Stimulated activated naive B cell treated with anti-CD40 and anti-IgM and Interleukin-4, amounts not matched to agents 10 μg/mL and 1 μg/mL and 100 μg/mL, for 72 hours (primary cell): ENCODE results near the gene GAK.
"Not testable (repeated sequence)": the region's sequence is repeated elsewhere in the genome, so short reads cannot be mapped to it uniquely, and the experiment has no call there.

Source experiments
- ATAC-seq, 2 donors: fragments of 150-1000 bp; cut with Tn5 transposase; replicated peaks; 2 replicates each; pipeline ENCODE4 v1.10.0; 2021; ENCODE audit warnings: moderate library complexity in 1 of 2
- DNase-seq: peaks from one replicate; pipeline ENCODE4 v3.0.0; 2021
- H3K27ac Mint-ChIP-seq: one replicate; pipeline ENCODE4 v1.8.0; 2022; ENCODE audit warnings: mild to moderate bottlenecking, mixed read lengths
- H3K27me3 Mint-ChIP-seq, 2 donors: one replicate each; pipeline ENCODE4 v1.8.0; 2022; ENCODE audit warnings: mixed read lengths in 2 of 2
- H3K36me3 Mint-ChIP-seq, 2 donors: one replicate each; pipeline ENCODE4 v1.8.0; 2022; ENCODE audit warnings: mixed read lengths in 2 of 2, mild to moderate bottlenecking in 1 of 2
- H3K4me1 Mint-ChIP-seq, 2 donors: one replicate each; pipeline ENCODE4 v1.8.0; 2022; ENCODE audit warnings: mixed read lengths in 2 of 2, mild to moderate bottlenecking in 1 of 2
- H3K4me3 Mint-ChIP-seq, 2 donors: one replicate each; pipeline ENCODE4 v1.8.0; 2022; ENCODE audit warnings: mild to moderate bottlenecking in 2 of 2, mixed read lengths in 2 of 2, moderate library complexity in 1 of 2
- H3K9me3 Mint-ChIP-seq, 2 donors: one replicate each; pipeline ENCODE4 v1.8.0; 2022; ENCODE audit warnings: mixed read lengths in 2 of 2, mild to moderate bottlenecking in 1 of 2

GAK gene

DNA sequence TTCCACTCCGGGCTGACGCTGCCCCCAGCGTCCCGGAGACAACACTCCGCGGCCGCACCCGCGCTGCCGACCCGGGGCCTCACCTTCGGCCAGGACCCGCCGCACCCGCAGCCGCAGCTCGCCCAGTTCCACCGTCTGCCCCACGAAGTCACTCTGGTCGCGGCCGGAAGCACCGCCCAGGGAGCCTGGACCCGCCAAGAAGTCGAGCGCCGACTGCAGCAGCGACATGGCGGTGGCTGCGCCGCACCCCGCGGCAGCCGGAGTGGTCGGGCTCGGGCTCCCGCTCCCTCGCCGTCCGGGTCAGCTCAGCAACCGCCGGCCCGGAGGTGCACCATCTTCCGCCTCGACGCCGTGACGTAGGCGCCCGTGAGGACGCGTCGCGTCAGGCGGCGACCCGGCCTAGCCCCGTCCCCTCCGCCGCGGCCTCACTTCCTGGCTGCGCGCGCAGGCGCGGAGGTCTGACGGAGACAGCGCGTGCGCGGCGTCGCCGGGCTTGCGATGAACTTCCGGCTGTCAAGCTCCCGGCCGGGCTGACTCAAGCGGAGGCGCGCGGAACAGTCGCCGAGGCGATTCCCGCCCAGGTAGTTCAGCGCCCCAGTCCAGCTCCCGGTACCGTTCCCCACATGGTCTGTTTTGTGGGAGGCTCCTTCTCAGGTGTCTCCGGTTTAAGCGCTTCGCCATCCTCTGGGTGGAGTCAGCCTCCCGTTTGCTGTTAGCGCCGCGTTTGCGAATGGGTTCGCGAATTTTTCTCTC, at the start of gene GAK, which contains the start of gene TMEM175:
TSS of gene GAK (minus strand) at position 357 of the 753 bp plus-strand sequence. CDS start at position 228, 129 bp downstream.
TSS of gene TMEM175 (plus strand) at position 501 of the 753 bp plus-strand sequence. CDS start 15,280 bp downstream, outside the sequence.
- Mint-ChIP-seq H3K4me1 (peaks cover 38 to 66% of the 10 kb centered on the region in 2 donors), H3K27me3 (no peaks in the 10 kb centered on the region), H3K27ac (peak within 1 kb of the TSS; percentile 96), H3K9me3 (no peaks in the 10 kb centered on the region), H3K36me3 (peaks cover 4% of the 10 kb centered on the region in 2 donors), H3K4me3 (peak within 1 kb of the TSS; percentile 90 to 92)
- ATAC-seq (peak; percentile 94 to 95), DNase-seq (peak; percentile 98)

DNA sequence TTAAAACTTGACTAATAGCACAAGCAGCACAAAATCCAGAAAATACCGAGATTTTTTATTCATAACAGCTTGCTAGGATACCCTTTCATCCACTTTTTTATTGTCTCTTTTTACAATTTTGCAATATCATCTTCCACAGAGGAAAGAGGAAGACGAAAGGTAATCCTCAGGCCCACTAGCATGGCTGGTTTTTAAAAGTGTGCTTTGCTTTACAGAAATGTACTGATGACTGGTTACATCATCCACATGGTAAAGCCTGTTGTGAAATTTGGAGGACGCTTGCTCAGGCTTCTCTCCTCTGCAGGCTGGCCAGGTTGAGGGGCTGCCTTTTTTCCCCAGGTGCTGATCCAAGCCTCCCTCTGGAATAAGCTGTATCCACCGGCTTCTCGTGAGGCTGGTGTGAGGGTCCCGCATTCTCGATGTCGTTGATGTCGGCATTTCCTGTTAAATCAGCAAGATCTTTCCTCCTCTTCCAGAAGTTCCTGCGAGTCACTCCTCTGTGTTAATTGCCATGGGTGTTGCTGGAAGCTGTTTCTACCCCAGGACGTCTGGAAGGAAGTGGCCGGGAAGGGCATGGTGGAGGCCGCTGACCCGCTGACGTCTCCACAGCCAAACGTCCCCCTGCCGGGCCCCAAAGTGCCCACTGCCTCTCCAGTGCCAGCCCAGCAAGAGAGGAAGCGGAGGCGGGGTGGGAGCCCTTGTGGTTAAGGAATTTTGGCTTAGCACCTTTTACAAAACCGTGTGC, 47.0 kb upstream of the GAK start:
- no peak overlapping the region for H3K27ac Mint-ChIP-seq
- no peak for DNase-seq

DNA sequence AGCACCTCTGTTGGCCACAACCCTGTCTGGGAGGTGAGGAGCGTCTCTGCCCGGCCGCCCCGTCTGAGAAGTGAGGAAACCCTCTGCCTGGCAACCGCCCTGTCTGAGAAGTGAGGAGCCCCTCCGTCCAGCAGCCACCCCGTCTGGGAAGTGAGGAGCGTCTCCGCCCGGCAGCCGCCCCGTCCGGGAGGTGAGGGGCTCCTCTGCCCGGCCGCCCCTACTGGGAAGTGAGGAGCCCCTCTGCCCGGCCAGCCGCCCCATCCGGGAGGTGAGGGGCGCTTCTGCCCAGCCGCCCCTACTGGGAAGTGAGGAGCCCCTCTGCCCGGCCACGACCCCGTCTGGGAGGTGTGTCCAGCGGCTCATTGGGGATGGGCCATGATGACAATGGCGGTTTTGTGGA, 43.9 kb upstream of the GAK start:
- not testable (repeated sequence) for ATAC-seq, H3K9me3 Mint-ChIP-seq, H3K4me3 Mint-ChIP-seq, DNase-seq, H3K27ac Mint-ChIP-seq, H3K27me3 Mint-ChIP-seq, H3K36me3 Mint-ChIP-seq
- H3K4me1 Mint-ChIP-seq, result peaks cover 5 to 16% of the 10 kb centered on the region in 2 donors

More for the DNA sequence above, 47.0 kb upstream of the GAK start:
- no peak for ATAC-seq
- Mint-ChIP-seq H3K36me3 (no peaks in the 10 kb centered on the region), H3K9me3 (no peaks in the 10 kb centered on the region), H3K27me3 (no peaks in the 10 kb centered on the region), H3K4me1 (no peaks in the 10 kb centered on the region), H3K4me3 (no peak overlapping the region)

DNA sequence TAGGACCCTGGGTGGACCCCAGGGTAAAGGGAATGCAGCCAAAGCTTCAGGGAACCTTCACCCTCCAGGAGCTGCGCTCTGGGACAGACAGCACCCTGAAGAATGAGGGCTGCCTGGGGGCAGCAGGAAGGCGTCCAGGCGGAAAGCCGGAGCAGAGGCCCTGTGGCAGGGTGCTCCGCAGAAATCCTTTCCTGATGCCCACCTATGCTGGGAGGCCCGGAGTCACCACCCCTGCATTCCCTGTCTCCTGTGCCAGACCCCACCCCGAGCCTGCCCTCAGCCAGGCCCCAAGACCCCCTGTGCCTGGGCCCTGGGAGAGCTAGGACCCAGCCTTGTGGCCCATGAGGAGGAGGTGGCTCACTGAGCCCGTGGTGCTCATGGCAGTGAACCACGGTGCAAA, 42.6 kb upstream of the GAK start:
- Mint-ChIP-seq H3K27me3 (no peaks in the 10 kb centered on the region), H3K4me1 (peaks cover 9 to 23% of the 10 kb centered on the region in 2 donors), H3K9me3 (no peaks in the 10 kb centered on the region), H3K36me3 (peaks cover 0 to 6% of the 10 kb centered on the region in 2 donors), H3K27ac (no peak overlapping the region), H3K4me3 (no peak overlapping the region)
- DNase-seq (no peak), ATAC-seq (no peak)

DNA sequence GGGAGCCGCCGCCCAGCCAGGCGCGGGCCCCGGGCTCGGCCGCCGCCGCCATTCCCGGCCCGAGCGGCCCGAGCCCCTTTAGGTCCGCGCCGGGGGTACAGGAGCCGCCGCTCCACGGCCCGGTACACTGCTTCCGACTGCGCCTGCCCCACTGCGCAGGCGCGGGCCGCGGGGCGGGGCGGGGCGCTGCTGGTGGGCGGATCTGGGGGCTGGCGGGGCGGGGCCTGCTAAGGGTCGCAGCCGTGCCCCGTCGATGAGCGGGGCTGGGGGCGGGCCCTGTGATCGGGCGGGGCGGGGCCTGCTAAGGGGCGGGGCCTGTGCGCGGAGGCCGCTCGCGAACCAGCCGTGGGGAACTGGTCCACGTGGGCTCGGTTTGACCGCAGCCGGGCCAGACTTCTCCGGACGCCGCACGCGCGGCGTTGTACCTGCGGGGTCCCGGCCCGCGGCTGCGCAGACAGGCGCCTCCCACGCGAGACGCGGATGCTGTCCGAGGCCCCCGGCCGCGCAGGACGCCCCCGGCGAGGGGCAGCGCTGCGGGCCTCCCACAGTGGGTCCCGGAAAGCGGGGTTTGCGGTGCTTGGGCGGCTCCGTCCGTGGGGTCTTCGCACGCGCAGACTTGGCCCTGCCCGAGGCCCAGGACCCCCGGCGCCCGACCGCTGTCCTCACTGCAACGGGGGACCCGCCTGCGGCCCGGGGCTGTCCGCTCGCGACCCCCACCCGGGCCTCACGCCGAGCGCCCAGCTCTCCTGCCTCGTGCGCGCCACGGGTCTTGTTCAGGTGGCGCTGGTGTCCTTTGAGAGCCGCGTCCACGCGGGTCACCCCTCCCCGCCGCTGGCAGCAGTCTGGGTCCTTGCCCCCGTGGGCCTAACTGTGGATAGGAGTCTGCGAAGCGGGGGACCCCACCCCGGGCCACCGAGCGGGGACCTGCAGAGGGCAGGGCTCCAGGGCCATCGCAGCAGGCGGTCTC, 41.6 kb upstream of the GAK start, which contains the start of gene DGKQ:
TSS of gene DGKQ (minus strand) at position 139 of the 967 bp plus-strand sequence. CDS start at position 52, 87 bp downstream.
- Mint-ChIP-seq H3K4me1 (peaks cover 9 to 28% of the 10 kb centered on the region in 2 donors), H3K36me3 (peaks cover 0 to 6% of the 10 kb centered on the region in 2 donors), H3K27me3 (no peaks in the 10 kb centered on the region), H3K27ac (no peak within 1 kb of the TSS), H3K4me3 (peak within 1 kb of the TSS; percentile 69 to 83), H3K9me3 (no peaks in the 10 kb centered on the region)
- peak; percentile 78 for DNase-seq
- peak; percentile 87 to 92 for ATAC-seq

DNA sequence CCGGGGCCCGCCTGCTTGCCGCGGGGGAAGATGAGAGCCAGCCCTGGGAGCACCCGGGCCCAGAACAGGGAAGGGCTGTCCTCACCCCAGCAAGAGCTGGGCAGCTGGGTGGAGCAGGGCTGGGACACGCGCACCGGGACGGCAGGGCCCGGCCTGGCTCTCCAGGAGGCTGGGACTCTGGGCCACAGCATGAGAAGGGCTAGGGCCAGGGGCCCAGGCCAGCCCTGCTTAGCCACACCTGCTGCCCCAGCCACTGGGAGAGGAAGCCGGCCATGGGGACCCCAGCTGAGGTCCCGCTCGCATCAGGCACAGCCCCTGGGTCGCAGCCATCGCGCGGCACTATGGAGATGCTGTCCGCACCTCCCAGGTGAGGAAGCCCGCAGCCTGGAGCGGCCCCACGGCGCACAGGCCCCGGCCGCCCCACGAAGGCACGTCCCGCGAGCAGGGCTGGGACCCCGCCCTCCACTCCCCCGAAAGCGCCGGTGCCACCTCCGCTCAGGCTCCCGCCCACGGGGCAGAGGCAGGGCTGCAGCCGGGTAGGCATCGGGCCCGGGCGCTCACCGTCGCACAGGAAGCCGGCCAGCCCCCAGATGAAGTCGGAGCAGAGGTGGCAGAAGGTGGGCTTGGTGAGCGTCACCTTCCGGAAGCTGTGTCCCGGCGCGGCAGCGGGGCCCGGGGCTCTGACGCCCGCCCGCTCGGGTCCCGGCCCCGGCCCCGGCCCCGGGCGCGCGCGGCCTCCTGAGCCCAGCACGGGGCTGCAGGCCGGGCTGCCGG, 40.7 kb upstream of the GAK start:
- Mint-ChIP-seq H3K4me1 (peaks cover 9 to 31% of the 10 kb centered on the region in 2 donors), H3K36me3 (peaks cover 1 to 6% of the 10 kb centered on the region in 2 donors), H3K27ac (no peak overlapping the region), H3K9me3 (no peaks in the 10 kb centered on the region), H3K4me3 (peak overlapping the region; percentile 69 to 83), H3K27me3 (no peaks in the 10 kb centered on the region)
- peak; percentile 55 to 60 for ATAC-seq
- peak; percentile 33 for DNase-seq

DNA sequence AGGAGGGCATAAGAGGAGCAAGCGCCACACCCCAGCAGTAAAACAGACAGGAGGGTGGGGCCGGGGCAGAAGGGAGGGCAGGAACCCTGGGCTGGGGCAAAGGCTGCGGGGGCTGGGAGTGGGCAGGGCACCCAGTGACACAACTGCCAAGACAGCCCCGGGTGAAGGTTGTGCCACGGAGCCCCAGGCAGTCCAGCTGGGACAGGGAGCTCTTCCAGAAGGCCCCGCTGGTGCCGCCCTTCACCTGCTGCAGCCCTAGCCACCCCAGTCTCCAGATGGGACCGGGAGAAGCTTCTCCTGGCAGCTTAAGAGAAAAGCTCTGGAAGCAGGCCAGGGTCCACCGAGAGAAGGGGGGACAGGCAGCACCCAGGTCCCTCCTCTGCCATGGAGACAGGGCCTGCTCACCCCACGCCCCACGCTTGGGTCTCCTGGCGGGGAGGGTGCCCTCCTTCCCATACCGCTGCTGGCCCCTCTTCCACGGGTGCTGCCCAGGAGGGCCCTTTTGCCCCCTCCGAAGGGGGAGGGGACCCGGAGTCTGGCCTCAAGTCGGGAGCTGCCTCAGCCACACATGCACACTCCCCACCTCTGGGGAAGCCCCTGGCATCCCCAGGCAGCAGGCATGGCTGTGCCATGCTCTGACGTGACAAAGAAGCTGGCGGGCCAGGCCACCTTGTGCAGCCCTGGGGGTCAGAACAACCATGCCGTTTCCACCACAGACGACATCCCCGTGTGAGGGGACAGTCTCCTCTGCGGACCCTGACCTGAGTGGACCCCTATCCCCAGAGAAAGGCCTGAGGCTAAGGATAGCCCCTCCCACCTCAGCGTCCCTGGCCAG, 39.8 kb upstream of the GAK start:
- Mint-ChIP-seq H3K9me3 (no peaks in the 10 kb centered on the region), H3K27ac (no peak overlapping the region), H3K4me1 (peaks cover 9 to 31% of the 10 kb centered on the region in 2 donors), H3K4me3 (peak overlapping the region; percentile 69 to 83), H3K27me3 (no peaks in the 10 kb centered on the region), H3K36me3 (peaks cover 1 to 6% of the 10 kb centered on the region in 2 donors)
- DNase-seq (no peak), ATAC-seq (no peak)

DNA sequence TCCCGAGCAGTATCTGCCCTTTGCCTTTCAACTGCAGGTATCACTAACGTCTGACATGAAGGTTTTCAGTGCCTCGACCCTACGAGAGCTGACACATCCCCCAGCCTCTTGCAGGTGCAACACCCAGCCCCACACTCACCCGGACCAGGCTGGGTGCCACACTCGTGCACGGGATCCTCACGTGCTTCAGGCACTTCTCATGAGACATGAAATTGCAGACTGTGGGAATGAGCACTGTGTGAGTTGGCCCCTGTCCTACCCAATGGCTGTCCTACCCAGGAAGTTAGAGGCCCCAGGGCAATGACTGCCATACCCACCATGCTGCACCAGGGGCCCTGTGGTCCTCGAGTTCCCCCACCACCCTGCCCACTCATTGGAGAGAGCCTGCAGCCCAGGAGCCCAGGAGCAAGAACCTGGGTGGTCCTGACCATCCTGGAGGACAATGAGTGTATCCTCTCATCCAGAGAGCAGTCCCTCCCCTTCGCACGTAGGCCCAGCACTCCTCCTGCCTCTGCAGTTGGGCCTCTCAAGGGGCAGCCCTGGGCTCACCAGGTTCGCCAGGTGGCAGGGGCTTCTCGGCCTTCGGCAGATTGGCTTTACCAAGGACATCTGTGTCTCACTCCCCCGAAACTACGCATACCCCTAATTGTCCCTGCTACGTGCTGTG, 38.9 kb upstream of the GAK start:
- H3K27ac Mint-ChIP-seq, result no peak overlapping the region
- peak overlapping the region; percentile 50 to 56 for H3K4me3 Mint-ChIP-seq

DNA sequence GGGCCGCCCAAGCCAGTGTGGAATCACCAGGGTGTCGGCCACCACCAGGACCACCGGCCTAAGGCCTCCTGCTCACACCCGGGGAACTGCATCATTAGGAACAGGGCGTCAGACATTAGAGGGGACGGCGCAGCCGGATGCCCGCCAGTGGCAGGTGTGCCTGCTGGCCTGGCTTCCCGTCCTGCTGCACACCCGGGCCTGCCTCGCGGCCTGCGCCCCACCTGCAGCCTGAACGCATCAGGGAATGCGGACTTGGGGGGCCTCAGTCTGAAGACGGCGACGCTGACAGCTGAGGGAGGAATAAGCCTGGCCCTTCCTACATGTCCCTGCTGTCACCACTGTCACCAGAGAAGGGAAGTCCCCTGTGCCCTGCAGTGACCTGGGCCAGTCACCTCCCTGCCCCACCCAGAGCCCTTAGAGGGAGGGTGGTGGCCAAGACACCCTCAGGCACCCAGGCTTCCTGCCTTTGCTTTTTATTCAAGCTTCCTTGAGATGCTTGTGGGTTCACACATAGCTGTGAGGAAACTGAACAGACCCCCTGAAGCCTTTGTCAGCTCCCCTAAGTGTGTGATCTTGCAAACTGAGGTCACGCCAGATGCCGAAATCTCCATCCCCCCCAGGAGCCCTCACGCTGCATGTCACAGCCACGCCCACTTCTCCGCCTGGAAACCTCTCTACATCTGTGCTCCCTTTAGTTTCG, 38.1 kb upstream of the GAK start:
- Mint-ChIP-seq H3K4me1 (peaks cover 9 to 31% of the 10 kb centered on the region in 2 donors), H3K27ac (no peak overlapping the region)

More for the DNA sequence above, 38.9 kb upstream of the GAK start:
- DNase-seq, result no peak
- Mint-ChIP-seq H3K4me1 (peaks cover 9 to 31% of the 10 kb centered on the region in 2 donors), H3K9me3 (no peaks in the 10 kb centered on the region), H3K27me3 (no peaks in the 10 kb centered on the region), H3K36me3 (peaks cover 1 to 6% of the 10 kb centered on the region in 2 donors)
- no peak for ATAC-seq

DNA sequence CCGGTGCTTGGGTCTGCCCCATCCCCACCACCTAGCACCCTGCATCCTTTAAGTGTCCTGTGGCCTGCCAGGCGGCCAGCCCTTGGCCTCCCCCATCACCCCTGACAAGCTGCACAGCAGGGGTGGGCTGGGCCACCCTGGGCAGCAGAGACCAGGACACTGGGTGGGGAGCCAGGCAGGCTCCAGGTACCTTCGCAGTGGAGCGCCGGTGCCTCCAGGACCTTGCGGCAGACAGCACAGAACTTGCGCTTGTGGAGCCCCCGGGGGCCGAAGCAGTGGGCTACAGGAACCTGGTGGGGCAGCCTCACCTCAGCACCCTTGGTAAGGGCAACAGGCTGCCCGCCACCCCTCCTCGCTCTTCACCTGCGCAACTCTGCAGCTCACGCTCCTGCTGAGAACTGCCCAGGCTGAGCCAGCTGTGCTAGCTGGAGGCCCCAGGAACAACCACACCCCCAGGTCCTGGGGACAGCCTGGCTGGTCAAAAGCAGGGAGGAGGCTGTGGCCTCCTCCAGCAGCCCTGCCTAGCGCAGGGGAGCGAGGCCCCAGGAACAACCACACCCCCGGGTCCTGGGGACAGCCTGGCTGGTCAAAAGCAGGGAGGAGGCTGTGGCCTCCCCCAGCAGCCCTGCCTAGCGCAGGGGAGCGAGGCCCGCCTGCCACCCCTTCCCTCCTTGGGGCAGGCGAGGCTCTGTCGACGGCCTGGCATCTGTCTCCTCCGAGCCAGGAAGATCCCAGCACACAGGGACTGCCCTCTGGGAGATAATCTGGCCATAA, 36.7 kb upstream of the GAK start:
- H3K27ac Mint-ChIP-seq, result no peak overlapping the region
- H3K27me3 Mint-ChIP-seq, result no peaks in the 10 kb centered on the region
- peaks cover 1 to 7% of the 10 kb centered on the region in 2 donors for H3K36me3 Mint-ChIP-seq
- H3K9me3 Mint-ChIP-seq, result no peaks in the 10 kb centered on the region
- H3K4me1 Mint-ChIP-seq, result peaks cover 9 to 31% of the 10 kb centered on the region in 2 donors
- peak overlapping the region in 1 of 2 donors; percentile 21 for H3K4me3 Mint-ChIP-seq
- no peak for ATAC-seq
- no peak for DNase-seq

More for the DNA sequence above, 38.1 kb upstream of the GAK start:
- DNase-seq (no peak), ATAC-seq (no peak)
- Mint-ChIP-seq H3K4me3 (no peak overlapping the region), H3K9me3 (no peaks in the 10 kb centered on the region), H3K36me3 (peaks cover 1 to 6% of the 10 kb centered on the region in 2 donors), H3K27me3 (no peaks in the 10 kb centered on the region)

DNA sequence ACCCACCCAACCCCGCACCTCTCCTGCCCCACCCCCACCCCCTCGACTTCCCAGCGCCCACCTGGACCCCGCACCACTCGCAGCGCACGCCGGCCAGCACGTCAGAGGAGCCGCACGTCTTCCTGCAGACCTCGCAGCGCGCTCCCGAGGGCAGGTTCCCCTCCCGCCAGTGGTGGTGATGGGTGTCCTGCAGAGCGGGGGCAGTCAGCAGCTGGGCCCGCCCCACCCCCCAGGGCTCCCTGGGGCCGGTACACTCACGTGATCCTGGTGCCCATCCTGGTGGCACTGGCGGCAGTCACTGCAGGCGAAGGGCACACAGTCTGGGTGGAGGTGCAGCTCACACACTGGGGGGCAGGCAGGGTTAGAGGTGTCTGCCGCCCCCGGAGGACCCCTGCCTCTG, 36.1 kb upstream of the GAK start:
- DNase-seq, result no peak
- no peaks in the 10 kb centered on the region for H3K27me3 Mint-ChIP-seq
- peaks cover 9 to 31% of the 10 kb centered on the region in 2 donors for H3K4me1 Mint-ChIP-seq
- ATAC-seq, result no peak
- H3K36me3 Mint-ChIP-seq, result peaks cover 3 to 11% of the 10 kb centered on the region in 2 donors
- H3K27ac Mint-ChIP-seq, result no peak overlapping the region
- H3K9me3 Mint-ChIP-seq, result no peaks in the 10 kb centered on the region
- peak overlapping the region in 1 of 2 donors; percentile 21 for H3K4me3 Mint-ChIP-seq
